Smooth muscle cell (in vitro differentiated cells): Measurements from ENCODE around the gene SCCPDH. TPM values are rescaled to one million over a fixed set of nuclear protein-coding genes. Genes with fewer than 3 reads are reported as not detected.
"Not testable (repeated sequence)": the region's sequence is repeated elsewhere in the genome, so short reads cannot be mapped to it uniquely, and the experiment has no call there.

Source experiments
- DNase-seq: peaks from one replicate; lab custom pipeline; 2025; ENCODE audit not compliant: unreplicated experiment; lab: John Stamatoyannopoulos, UW
- H2AFZ ChIP-seq: fragments of 200-600 bp; sonication (generic); 2 replicates; pipeline ENCODE4 v1.6.0; 2016; ENCODE audit warnings: antibody characterized with exemption, low read depth, mild to moderate bottlenecking
- H3F3A ChIP-seq: fragments of 200-600 bp; sonication (generic); 2 replicates; pipeline ENCODE4 v1.6.0; 2017; ENCODE audit warnings: antibody characterized with exemption, low read depth
- H3K27ac ChIP-seq: fragments of 200-600 bp; sonication (generic); 2 replicates; pipeline ENCODE4 v1.5.1; 2016; ENCODE audit warnings: low read depth, mild to moderate bottlenecking
- H3K27me3 ChIP-seq: fragments of 200-600 bp; sonication (generic); 2 replicates; pipeline ENCODE4 v1.6.1; 2016; ENCODE audit warnings: low read depth, mild to moderate bottlenecking
- H3K36me3 ChIP-seq: fragments of 200-600 bp; sonication (generic); 2 replicates; pipeline ENCODE4 v1.5.1; 2016; ENCODE audit warnings: low read depth
- H3K4me1 ChIP-seq: fragments of 200-600 bp; sonication (generic); 2 replicates; pipeline ENCODE4 v1.5.1; 2016; ENCODE audit warnings: low read depth
- H3K4me2 ChIP-seq: fragments of 200-600 bp; sonication (generic); 2 replicates; pipeline ENCODE4 v1.6.0; 2016; ENCODE audit warnings: mild to moderate bottlenecking
- H3K4me3 ChIP-seq: fragments of 200-600 bp; sonication (generic); 2 replicates; pipeline ENCODE4 v1.5.1; 2016; ENCODE audit warnings: mild to moderate bottlenecking
- H3K79me2 ChIP-seq: fragments of 200-600 bp; sonication (generic); 2 replicates; pipeline ENCODE4 v1.6.0; 2016; ENCODE audit warnings: low read depth, mild to moderate bottlenecking
- H3K9ac ChIP-seq: fragments of 200-600 bp; sonication (generic); 2 replicates; pipeline ENCODE4 v1.6.0; 2016; ENCODE audit warnings: low read depth
- H3K9me3 ChIP-seq: fragments of 200-600 bp; sonication (generic); replicated peaks from 2 replicates; pipeline ENCODE4 v1.5.1; 2016; ENCODE audit warnings: low read depth
- H4K20me1 ChIP-seq: fragments of 200-600 bp; sonication (generic); 2 replicates; pipeline ENCODE4 v1.6.0; 2016; ENCODE audit warnings: low read depth
- WGBS: methylation state at CpG from one replicate; pipeline ENCODE4 v1.1.7; 2016; ENCODE audit warnings: low lambda C conversion rate; 5-methylcytosine and 5-hydroxymethylcytosine counted together
- polyA plus RNA-seq: library from polyadenylated mRNA; unstranded; fragments of >200 nt; fragmentation: Nextera tagmentation; extraction: Ambion mirVana; gene quantifications from 2 replicates; pipeline ENCODE4 v1.2.1, GENCODE V29; 2016
- total RNA-seq: library from RNA; depleted of rRNA; stranded (reverse); fragments of >200 nt; gene quantifications from 2 replicates; pipeline ENCODE4 v1.2.3, GENCODE V29; 2014
- TF ChIP-seq, protein P1 (sequence below): fragments of 200-600 bp; sonication (generic); IDR thresholded peaks from 2 replicates; pipeline ENCODE4 v1.5.1; 2017; ENCODE audit warnings: borderline replicate concordance, mild to moderate bottlenecking, antibody characterized with exemption; ENCODE audit not compliant: insufficient read depth, poor library complexity, severe bottlenecking

Gene SCCPDH
- total and polyA plus RNA-seq, 2 experiments from 2014 or later = 19.6 to 27.0 TPM

DNA sequence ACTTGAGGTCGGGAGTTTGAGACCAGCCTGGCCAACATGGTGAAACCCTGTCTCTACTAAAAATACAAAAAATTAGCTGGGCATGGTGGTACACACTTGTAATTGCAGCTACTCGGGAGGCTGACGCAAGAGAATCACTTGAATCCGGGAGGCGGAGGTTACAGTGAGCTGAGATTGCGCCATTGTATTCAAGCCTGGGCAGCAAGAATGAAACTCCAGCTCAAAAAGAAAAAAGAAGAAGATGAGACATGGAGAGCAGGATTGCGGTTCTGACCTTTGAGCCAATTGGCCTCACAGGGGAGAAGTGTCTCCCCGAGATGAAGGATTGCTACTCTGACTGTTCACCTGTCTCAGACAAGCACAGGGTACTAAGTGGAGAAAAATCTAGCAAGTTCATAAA, 6.6 kb downstream of the SCCPDH start:
- Histone ChIP-seq H3F3A (no peaks in the 10 kb centered on the region), H3K79me2 (no peaks in the 10 kb centered on the region), H3K4me1 (no peaks in the 10 kb centered on the region), H4K20me1 (no peaks in the 10 kb centered on the region), H3K36me3 (peaks cover 18% of the 10 kb centered on the region), H3K9me3 (no peaks in the 10 kb centered on the region), H3K4me3 (no peak overlapping the region), H3K27me3 (no peaks in the 10 kb centered on the region), H3K9ac (no peak overlapping the region), H3K27ac (no peak overlapping the region), H2AFZ (no peak overlapping the region), H3K4me2 (no peak overlapping the region)
- no peak for DNase-seq
- 98% methylated on average over 8 of the region's 8 CpGs for WGBS
- TF ChIP-seq, protein P1, sequence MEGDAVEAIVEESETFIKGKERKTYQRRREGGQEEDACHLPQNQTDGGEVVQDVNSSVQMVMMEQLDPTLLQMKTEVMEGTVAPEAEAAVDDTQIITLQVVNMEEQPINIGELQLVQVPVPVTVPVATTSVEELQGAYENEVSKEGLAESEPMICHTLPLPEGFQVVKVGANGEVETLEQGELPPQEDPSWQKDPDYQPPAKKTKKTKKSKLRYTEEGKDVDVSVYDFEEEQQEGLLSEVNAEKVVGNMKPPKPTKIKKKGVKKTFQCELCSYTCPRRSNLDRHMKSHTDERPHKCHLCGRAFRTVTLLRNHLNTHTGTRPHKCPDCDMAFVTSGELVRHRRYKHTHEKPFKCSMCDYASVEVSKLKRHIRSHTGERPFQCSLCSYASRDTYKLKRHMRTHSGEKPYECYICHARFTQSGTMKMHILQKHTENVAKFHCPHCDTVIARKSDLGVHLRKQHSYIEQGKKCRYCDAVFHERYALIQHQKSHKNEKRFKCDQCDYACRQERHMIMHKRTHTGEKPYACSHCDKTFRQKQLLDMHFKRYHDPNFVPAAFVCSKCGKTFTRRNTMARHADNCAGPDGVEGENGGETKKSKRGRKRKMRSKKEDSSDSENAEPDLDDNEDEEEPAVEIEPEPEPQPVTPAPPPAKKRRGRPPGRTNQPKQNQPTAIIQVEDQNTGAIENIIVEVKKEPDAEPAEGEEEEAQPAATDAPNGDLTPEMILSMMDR = no peak

DNA sequence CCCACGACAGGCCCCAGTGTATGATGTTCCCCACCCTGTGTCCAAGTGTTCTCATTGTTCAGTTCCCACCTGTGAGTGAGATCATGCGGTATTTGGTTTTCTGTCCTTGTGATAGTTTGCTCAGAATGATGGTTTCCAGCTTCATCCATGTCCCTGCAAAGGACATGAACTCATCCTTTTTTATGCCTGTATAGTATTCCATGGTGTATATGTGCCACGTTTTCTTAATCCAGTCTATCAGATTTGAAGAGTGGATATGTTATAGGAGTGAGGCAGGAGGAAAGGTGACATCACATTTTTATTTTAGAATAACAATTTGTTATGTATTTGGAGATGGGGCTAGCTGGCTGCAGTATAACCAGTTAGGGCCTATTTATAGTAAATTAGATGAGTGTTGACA, 7.7 kb downstream of the SCCPDH start:
- not testable (repeated sequence) for H3K4me2 ChIP-seq, H3K4me1 ChIP-seq, H4K20me1 ChIP-seq, H3K9me3 ChIP-seq, H3K4me3 ChIP-seq, H3F3A ChIP-seq, H2AFZ ChIP-seq, H3K27ac ChIP-seq, H3K27me3 ChIP-seq, DNase-seq, H3K79me2 ChIP-seq, H3K9ac ChIP-seq
- H3K36me3 ChIP-seq = peaks cover 23% of the 10 kb centered on the region
- 86% methylated on average over 3 of the region's 3 CpGs for WGBS

DNA sequence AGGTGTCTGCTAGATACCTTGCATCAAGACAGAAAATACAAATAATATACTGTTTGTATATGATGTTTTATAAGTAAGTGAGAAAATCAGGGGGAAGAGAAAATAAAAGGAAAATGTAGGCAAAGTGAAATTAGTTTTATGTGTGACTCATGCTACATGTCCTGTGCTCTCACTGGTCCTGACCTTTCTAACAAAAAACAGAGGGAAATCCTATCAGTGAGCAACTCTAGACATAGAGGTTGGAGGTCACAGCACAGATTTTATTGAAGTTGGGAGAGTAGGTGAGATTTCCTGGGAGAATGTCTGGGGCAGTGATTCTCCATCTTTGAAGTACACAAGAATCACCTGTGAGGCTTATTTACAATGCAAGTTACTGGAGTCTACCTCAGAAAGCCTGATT, 9.5 kb downstream of the SCCPDH start:
- peaks cover 23% of the 10 kb centered on the region for H3K36me3 ChIP-seq
- no peaks in the 10 kb centered on the region for H3K79me2 ChIP-seq
- no peaks in the 10 kb centered on the region for H3K4me1 ChIP-seq
- no peak overlapping the region for H3K9ac ChIP-seq
- H3K4me3 ChIP-seq = no peak overlapping the region
- H4K20me1 ChIP-seq = no peaks in the 10 kb centered on the region
- H3K4me2 ChIP-seq = no peak overlapping the region
- TF ChIP-seq, protein P1 = no peak
- DNase-seq = no peak
- H3K9me3 ChIP-seq = no peaks in the 10 kb centered on the region
- H3K27ac ChIP-seq = no peak overlapping the region
- no peaks in the 10 kb centered on the region for H3F3A ChIP-seq
- no peaks in the 10 kb centered on the region for H3K27me3 ChIP-seq
- H2AFZ ChIP-seq = no peak overlapping the region

DNA sequence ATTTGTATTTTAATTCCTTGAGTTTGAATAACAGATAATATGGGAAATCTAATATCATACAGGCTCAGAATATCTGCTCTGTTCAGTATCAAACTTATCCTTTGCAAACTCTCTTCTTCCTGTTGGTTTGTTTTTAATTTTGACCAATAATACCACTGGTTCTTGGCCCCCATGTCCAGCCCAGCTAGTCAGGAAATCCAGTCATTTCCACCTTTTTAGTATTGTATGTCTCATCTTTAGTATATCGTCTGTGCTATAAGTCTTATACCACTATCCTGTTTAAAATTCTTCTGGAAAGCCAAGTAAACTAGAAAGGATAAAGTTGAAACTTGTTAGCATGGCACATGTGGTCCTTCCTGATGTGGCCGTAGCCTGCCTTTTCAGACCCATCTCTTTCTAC, 10.7 kb downstream of the SCCPDH start:
- no peaks in the 10 kb centered on the region for H3F3A ChIP-seq
- H3K79me2 ChIP-seq = no peaks in the 10 kb centered on the region
- no peaks in the 10 kb centered on the region for H3K4me1 ChIP-seq
- H2AFZ ChIP-seq = no peak overlapping the region
- no peak overlapping the region for H3K4me3 ChIP-seq
- no peak overlapping the region for H3K9ac ChIP-seq
- H3K27ac ChIP-seq = no peak overlapping the region
- no peaks in the 10 kb centered on the region for H3K27me3 ChIP-seq
- TF ChIP-seq, protein P1 = no peak
- no peaks in the 10 kb centered on the region for H3K9me3 ChIP-seq
- H4K20me1 ChIP-seq = no peaks in the 10 kb centered on the region
- H3K36me3 ChIP-seq = peaks cover 18% of the 10 kb centered on the region
- 92% methylated on average over 2 of the region's 2 CpGs for WGBS
- H3K4me2 ChIP-seq = no peak overlapping the region
- DNase-seq = no peak
